ENCODE data around the gene PCDHGC4. TPM values are rescaled to one million over a fixed set of nuclear protein-coding genes. Genes with fewer than 3 reads are reported as not detected.

PCDHGC4 gene
- total RNA-seq, 4 donors from 2014 or later = 1.8 to 26.5 (median 2.7) TPM

DNA sequence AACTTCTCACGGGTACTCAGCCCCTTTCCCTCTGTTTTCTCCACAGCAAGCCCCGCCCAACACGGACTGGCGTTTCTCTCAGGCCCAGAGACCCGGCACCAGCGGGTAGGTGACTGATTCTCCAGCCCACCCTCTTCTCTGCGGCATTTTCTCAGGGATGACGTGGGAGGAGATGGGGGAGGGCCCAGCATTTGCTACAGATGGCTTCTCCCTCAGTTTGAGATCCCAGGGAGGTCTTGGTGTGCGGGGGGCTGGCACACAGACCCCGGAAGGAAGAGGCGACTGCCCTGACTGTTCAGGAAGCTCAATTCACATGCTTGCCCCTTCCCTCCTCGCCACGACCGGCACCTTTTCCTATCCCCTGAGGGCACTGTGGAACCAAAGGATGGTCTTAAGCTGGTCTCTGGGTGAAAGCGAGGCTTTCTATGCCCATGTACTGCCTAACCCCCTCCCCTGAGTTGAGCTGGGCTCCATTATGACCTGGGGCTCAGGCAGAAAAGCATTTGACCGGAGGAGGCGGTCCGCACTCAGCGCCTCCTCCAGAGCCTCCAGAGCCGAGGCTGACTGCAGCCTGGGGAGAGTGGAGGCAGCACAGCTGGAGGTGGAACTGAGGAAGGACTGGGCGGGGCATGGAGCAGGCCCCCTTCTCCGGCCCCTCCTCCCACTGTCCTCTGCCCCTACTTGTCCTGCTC is 10.1 kb downstream of the PCDHGC4 start:
- Histone ChIP-seq H3K4me1 (peaks cover 0 to 5% (median 0%) of the 10 kb centered on the region in 4 donors), H3K27ac (no peak overlapping the region), H3K36me3 (no peaks in the 10 kb centered on the region), H3K9me3 (no peaks in the 10 kb centered on the region), H3K4me3 (no peak overlapping the region), H3K27me3 (peaks cover 22% of the 10 kb centered on the region)
- TF ChIP-seq EP300 (IDR thresholded peaks at IDR 0.05; ENCODE audit: low read depth) (no peak), POLR2AphosphoS5 (IDR thresholded peaks at IDR 0.05) (no peak), POLR2A (IDR thresholded peaks at IDR 0.05) (no peak)
- TF ChIP-seq, protein P1, sequence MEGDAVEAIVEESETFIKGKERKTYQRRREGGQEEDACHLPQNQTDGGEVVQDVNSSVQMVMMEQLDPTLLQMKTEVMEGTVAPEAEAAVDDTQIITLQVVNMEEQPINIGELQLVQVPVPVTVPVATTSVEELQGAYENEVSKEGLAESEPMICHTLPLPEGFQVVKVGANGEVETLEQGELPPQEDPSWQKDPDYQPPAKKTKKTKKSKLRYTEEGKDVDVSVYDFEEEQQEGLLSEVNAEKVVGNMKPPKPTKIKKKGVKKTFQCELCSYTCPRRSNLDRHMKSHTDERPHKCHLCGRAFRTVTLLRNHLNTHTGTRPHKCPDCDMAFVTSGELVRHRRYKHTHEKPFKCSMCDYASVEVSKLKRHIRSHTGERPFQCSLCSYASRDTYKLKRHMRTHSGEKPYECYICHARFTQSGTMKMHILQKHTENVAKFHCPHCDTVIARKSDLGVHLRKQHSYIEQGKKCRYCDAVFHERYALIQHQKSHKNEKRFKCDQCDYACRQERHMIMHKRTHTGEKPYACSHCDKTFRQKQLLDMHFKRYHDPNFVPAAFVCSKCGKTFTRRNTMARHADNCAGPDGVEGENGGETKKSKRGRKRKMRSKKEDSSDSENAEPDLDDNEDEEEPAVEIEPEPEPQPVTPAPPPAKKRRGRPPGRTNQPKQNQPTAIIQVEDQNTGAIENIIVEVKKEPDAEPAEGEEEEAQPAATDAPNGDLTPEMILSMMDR (IDR thresholded peaks at IDR 0.05) = no peak
- intact Hi-C loops (cut with DNase I; ENCODE audit: low total_unique reads) (no loop called here), in situ Hi-C loops (cut with MboI; ENCODE audit: low pct_ligation_motif_present in 1 of 4, low pct_unique_long_range_greater_than_20kb in 1 of 4, low sequenced_read_pairs in 3 of 4) (no loop called here)
- WGBS, 2 donors (ENCODE audit: low coverage in 1 of 2) = 50 to 79% methylated on average over 3 to 21 of the region's 22 CpGs
- no peak for DNase-seq

DNA sequence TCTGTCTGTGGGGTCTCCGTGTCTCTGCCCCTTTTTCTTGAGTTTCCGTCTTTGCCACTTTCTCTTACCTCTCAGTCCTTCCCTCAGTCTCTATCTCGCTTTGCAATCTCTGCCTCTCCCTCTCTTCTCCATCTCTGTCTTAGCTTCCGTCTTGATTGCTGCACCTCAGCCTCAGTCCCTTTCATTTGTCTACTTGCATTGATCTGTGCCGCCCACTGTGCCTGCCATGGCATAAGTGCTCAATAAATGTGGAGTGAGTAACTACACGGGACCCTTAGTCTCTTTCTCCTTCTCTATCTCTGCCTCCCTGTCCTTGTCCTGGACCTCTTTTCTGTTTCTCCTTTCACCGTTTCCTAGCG is 10.6 kb downstream of the PCDHGC4 start:
- Histone ChIP-seq H3K9me3 (no peaks in the 10 kb centered on the region), H3K27me3 (peaks cover 22% of the 10 kb centered on the region), H3K36me3 (no peaks in the 10 kb centered on the region), H3K27ac (no peak overlapping the region), H3K4me1 (peaks cover 0 to 5% (median 0%) of the 10 kb centered on the region in 4 donors), H3K4me3 (no peak overlapping the region)
- TF ChIP-seq POLR2AphosphoS5 (IDR thresholded peaks at IDR 0.05) (no peak), POLR2A (IDR thresholded peaks at IDR 0.05) (no peak)
- TF ChIP-seq, protein P1 (IDR thresholded peaks at IDR 0.05) = no peak
- 89 to 91% methylated on average over 8 of the region's 8 CpGs for WGBS, 2 donors (ENCODE audit: low coverage in 1 of 2)
- intact Hi-C loops (cut with DNase I; ENCODE audit: low total_unique reads) (no loop called here), in situ Hi-C loops (cut with MboI; ENCODE audit: low pct_ligation_motif_present in 1 of 4, low pct_unique_long_range_greater_than_20kb in 1 of 4, low sequenced_read_pairs in 3 of 4) (no loop called here)
- DNase-seq = no peak

DNA sequence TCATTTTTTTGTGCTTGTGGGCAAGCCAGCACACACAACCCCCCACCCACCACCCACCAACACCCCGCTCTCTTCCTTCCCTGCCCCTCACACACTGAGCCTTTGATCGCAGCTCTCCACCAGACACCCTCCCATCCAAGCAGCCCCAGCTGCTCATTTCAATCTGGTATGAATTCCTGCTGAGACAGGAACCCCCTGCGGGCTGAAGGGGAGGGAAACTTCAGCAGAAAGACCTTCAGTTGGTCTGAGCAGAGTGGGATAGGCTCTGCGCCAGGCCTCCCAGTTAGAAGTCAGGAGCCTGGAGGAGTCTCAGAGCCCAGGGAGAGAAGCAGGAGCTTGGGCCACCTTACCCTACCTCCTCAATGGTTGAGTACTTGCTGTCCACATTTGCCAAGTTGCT is 11.2 kb downstream of the PCDHGC4 start:
- Histone ChIP-seq H3K36me3 (no peaks in the 10 kb centered on the region), H3K27me3 (peaks cover 18% of the 10 kb centered on the region), H3K9me3 (no peaks in the 10 kb centered on the region), H3K4me1 (peaks cover 0 to 5% (median 0%) of the 10 kb centered on the region in 4 donors), H3K27ac (no peak overlapping the region), H3K4me3 (no peak overlapping the region)
- no peak for DNase-seq
- 76 to 83% methylated on average over 1 to 4 of the region's 4 CpGs for WGBS, 2 donors (ENCODE audit: low coverage in 1 of 2)
- intact Hi-C loops (cut with DNase I; ENCODE audit: low total_unique reads) = no loop called here
- no peak for TF ChIP-seq EP300 (IDR thresholded peaks at IDR 0.05; ENCODE audit: low read depth)
- in situ Hi-C loops (cut with MboI; ENCODE audit: low pct_ligation_motif_present in 1 of 4, low pct_unique_long_range_greater_than_20kb in 1 of 4, low sequenced_read_pairs in 3 of 4) = no loop called here

DNA sequence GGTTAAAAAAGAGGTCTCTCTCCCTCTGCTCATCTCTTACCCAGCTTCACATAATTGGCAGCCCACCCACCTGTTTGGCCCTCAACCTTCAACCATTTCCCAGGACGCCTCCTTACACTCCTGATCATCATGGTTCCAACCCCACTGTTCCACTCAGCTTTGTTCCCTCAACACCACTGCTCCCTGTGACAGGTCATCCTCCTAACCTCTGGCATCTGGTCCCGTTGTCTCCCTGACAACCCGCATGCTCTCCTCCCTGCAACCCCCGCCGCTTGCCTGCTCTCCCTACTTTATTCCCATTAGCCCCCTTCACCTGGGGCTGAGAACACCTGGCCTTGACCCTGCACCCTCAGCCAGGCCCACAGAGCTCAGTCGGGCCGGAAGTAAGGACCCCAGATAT is 16.9 kb downstream of the PCDHGC4 start:
- Histone ChIP-seq H3K4me1 (peaks cover 0 to 3% (median under 1%) of the 10 kb centered on the region in 4 donors), H3K27me3 (no peaks in the 10 kb centered on the region), H3K4me3 (no peak overlapping the region), H3K27ac (no peak overlapping the region), H3K9me3 (no peaks in the 10 kb centered on the region), H3K36me3 (no peaks in the 10 kb centered on the region)
- TF ChIP-seq POLR2A (IDR thresholded peaks at IDR 0.05) (no peak), POLR2AphosphoS5 (IDR thresholded peaks at IDR 0.05) (no peak)
- TF ChIP-seq, protein P1 (IDR thresholded peaks at IDR 0.05) = no peak
- in situ Hi-C loops (cut with MboI; ENCODE audit: low pct_ligation_motif_present in 1 of 4, low pct_unique_long_range_greater_than_20kb in 1 of 4, low sequenced_read_pairs in 3 of 4) = no loop called here
- DNase-seq = no peak
- intact Hi-C loops (cut with DNase I; ENCODE audit: low total_unique reads) = no loop called here
- 79 to 94% methylated on average over 3 to 7 of the region's 7 CpGs for WGBS, 2 donors (ENCODE audit: low coverage in 1 of 2)

DNA sequence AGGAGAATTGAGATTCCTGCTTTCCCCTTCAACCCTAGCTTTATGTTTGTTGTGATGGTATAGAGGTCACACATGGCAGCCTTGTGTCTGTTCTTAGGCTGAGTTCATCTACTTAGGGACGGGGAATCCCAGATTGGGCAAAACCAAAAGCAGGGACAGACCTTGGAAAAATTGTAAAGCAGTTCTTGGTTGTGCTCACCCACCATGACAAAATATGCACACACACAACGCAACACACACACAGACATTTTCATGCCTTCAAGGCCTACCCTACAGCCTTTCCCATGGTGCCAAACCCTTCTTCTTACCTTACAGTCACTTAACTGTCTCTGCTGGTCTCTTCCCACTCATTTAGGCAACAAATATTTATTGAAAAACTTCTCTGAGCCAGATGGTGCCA is 18.9 kb downstream of the PCDHGC4 start:
- Histone ChIP-seq H3K36me3 (no peaks in the 10 kb centered on the region), H3K27ac (no peak overlapping the region), H3K4me3 (no peak overlapping the region), H3K4me1 (peaks cover 7 to 23% (median 15%) of the 10 kb centered on the region in 4 donors), H3K9me3 (no peaks in the 10 kb centered on the region), H3K27me3 (no peaks in the 10 kb centered on the region)
- TF ChIP-seq POLR2A (IDR thresholded peaks at IDR 0.05) (no peak), POLR2AphosphoS5 (IDR thresholded peaks at IDR 0.05) (no peak), EP300 (IDR thresholded peaks at IDR 0.05; ENCODE audit: low read depth) (no peak)
- TF ChIP-seq, protein P1 (IDR thresholded peaks at IDR 0.05) = no peak
- 96 to 100% methylated on average over 2 of the region's 2 CpGs for WGBS, 2 donors (ENCODE audit: low coverage in 1 of 2)
- intact Hi-C loops (cut with DNase I; ENCODE audit: low total_unique reads) (no loop called here), in situ Hi-C loops (cut with MboI; ENCODE audit: low pct_ligation_motif_present in 1 of 4, low pct_unique_long_range_greater_than_20kb in 1 of 4, low sequenced_read_pairs in 3 of 4) (no loop called here)
- no peak for DNase-seq

All from transverse colon (tissue), 4 donors.